GM19351 (cell line): ENCODE data around the gene KRT40.
"Not testable (repeated sequence)": the region's sequence is repeated elsewhere in the genome, so short reads cannot be mapped to it uniquely, and the experiment has no call there.

ENCODE experiments used
- ATAC-seq: cut with Tn5 transposase; IDR thresholded peaks from one replicate; pipeline ENCODE4 v1.9.1; 2021; ENCODE audit warnings: mild to moderate bottlenecking, moderate library complexity; ENCODE audit not compliant: unreplicated experiment

KRT40 gene

DNA sequence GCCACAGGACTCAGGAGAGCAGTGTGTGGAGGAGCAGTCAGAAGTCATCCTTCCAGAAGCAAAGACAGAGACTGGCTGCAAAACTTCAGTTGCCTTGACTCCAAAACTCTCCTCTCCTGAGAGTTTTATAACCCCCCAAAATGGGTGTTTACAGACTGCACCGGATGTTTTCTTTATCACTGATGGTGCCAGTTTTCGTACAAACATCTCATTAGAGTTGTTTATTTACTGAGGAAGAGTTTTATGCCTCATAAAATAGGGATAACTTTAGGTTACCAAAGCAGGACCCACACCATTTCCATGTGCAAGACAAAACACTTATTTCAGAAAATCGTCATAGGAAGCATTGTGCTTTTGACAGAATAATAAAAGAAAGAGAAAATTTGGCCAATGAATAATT is at the start of gene KRT40:
Gene KRT40 (minus strand): TSS at position 101 of the 400 bp plus-strand sequence. CDS start 53 bp downstream, at position 48.
- no peak for ATAC-seq

DNA sequence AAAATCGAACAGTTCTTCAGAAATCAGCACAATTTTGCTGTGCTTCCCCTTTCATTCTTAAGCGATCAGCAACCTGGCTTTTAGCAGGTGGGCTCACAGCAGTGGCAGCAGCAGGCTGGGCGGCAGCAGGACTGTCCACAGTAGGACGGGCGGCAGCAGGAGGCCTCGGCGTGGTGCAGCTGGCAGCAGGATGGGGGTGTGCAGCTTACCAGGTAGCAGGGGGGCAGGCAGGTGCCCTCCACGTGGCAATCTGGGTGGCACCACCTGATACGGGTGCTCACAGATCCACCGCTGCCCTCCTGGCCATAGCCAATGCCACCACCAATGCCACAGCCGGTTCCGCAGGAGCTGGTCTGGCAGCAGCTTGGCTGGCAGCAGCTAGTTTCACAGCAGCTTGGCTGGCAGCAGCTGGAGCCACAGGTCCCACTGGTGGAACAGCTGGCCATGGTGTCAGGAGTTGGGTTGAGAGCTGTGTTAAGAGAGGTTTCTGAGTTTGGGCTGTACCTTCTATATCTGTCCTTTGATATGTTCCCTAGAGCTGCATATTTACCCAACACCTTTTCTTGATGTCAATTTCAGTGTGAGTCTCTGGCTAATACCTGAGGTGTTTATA is 45.6 kb upstream of the KRT40 start, which contains the start of gene KRTAP1-4:
Gene KRTAP1-4 (minus strand): TSS at position 563 of the 613 bp plus-strand sequence. CDS start 117 bp downstream, at position 446.
- no peak for ATAC-seq

DNA sequence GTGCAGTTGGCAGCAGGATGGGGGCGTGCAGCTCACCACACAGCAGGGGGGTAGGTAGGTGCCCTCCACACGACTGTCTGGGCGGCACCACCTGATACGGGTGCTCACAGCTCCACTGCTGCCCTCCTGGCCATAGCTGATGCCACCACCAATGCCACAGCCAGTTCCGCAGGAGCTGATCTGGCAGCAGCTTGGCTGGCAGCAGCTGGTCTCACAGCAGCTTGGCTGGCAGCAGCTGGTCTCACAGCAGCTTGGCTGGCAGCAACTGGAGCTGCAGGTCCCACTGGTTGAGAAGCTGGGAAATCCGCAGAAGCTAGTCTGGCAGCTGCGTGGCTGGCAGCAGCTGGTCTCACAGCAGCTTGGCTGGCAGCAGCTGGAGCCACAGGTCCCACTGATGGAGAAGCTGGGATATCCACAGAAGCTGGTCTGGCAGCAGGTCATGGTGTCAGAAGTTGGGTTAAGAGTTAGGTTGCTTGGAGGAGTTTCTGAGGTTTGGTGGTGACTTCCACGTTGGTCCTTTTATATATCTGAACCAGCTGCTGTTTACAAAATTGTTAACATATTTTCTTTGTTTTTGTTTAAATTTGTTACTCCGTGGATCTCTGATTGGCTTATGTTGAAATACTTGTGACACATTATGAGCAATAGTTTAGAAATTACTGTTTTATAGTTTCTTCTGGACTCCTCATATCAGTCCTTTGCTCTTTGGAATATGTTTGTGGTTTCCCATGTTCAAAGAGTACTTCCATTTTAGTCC is 42.8 kb upstream of the KRT40 start, which contains the start of gene KRTAP1-5:
Gene KRTAP1-5 (minus strand): TSS at position 494 of the 757 bp plus-strand sequence. CDS start 53 bp downstream, at position 441.
- ATAC-seq, result no peak

DNA sequence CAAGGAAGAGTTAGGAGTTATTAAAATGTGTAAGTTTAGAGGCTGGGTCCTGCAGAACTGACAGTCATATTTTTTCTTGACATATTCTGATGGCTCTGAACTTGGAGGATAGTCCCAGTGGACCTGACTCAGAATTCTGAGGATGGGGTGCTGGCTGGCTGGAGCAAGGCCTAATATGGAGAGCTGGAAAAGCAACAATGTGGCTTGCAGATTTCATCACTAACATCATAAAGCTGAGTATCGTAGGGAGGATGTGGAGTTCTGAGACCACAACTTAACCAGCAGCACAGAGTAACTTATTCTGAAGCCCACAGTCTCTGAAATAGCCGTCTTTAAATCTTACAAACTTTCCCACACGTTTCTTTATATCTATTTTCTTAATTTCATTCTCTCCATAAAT is 40.6 kb upstream of the KRT40 start:
- ATAC-seq, result no peak

DNA sequence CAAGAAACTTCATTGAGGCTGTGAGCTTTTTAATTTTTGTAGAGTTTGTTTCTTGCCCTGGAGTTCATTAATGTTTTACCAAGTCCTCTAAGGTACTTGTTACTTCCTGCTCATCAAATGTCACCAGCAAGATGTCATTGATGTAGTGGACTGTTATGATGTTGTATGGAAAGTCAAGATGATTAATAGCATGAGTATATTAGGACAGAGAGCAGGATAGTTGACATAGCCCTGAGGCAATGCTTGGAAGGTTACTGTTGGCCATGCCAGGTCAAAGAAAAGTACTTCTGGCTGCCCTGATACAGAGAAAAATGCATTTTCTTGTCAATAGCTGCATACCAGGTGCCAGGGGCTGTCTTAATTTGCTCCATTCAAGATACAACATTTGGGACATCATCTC is 36.2 kb upstream of the KRT40 start:
- ATAC-seq, result no peak

DNA sequence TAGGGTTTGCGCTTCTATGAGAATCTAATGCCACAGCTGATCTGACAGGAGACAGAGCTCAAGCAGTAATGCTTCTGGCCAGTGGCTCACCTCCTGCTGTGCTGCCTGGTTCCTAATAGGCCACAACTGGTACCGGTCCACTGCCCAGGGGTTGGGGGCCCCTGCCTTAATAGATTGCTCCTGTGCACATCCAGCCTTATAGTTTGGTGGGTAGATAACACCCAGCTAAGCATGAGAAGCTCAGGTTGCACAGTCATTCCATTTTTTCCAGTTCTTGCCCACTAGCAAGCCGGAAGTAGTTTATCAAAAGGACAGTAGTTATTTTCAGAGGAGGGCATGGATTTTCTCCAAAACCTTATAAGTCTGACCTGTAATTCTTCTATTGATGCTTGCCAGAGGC is 35.3 kb upstream of the KRT40 start:
- no peak for ATAC-seq

DNA sequence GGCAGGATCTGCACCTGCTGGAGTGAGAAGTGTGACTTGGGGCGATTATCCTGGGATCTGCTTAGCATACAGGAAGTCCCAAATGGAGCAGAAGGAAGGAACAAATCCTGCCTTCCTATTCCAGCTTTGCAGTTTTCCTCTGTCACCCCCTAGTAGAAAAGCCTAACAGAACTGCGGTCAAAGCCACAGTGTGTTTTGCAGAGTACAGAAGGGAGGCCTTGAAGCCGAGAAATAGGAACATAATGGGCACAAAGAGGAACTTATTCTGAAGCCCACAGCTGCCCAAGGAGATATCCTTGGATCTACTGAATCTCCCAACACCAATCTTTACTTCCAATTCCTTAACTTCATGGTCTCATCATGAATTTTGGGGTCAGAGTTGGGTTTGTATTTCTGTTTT is 34.4 kb upstream of the KRT40 start:
- no peak for ATAC-seq

DNA sequence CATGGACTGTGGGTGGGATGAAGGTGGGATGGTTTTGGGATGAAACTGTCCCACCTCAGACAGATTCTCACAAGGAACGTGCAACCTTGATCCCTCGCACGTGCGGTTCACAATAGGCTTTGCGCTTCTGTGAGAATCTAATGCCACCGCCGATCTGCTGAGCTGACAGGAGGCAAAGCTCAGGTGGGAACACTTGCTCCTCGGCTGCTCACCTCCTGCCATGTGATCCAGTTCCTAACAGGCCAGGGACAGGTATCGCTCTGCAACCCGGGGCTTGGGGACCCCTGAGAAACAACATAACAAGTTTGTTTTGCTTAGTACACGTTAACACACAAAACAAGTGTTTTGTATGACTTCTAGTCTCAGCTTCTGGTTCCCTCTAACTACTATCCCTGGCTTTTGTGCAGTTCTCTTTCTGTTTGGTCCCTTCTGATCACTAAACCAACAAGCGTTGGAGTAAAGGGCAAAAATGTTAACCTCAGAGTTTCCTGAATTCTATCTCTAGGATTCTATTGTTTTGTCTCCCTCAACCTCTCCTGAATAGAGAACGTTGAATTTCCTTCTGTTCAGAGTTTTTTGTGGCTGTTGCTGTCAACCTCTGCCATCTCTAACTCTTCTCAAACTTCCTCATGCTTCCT is 32.6 kb upstream of the KRT40 start:
- no peak for ATAC-seq

DNA sequence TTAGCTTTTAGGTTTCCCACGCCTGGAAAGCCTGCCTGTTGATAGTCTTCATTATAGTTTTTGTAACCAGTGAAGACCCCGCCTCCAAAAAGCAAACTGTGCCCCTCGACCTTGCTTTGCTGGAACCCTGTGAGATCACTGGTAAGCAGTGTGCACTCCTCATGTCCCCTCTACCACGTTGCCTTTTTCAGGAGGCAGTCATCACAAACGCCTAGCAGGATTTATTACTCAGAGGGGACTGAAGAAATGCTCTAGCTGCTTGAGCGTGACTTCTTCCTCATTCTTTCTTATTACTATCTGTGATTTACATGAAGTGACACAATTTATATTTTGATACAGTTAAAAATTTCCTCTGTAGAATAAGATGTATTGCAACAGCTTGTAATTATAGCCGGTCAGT is 31.3 kb upstream of the KRT40 start:
- ATAC-seq, result no peak

DNA sequence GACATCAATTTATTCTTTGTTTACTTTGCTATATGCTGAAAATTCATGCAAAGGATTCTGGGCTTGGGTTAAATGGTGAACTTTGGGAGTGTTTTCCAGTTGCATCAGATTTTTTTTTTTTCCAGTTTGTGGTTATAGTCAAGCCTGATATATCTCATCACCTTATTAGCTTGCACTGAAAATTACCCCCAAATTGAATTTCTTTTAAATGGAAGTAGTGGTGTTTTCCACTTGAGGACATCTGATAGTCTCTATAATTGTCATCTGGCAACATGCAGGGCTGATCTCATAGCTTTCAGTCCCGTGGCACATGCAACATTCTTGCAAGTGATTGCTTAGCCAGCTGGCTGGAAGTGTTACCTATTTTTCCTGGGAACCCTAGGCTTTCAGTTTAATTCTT is 29.5 kb upstream of the KRT40 start:
- no peak for ATAC-seq

DNA sequence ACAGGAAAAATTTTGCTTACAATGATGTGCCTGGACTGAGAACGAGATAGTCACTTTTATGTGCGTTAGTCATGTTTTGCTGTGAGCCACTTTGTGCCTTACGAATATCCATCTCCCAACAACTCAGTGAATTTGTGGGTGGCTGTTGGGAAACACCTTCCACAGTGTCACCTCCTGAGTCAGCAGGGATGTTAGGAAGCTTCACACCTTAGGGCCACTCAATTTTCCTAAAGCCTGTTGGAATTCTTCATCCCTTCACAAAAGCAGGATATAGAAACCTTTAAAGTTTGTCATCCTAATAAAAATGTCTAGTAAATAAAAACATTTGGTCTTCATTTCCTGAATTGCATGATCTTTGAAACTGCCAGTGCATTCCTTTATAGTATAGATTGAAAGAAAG is 29.1 kb upstream of the KRT40 start:
- no peak for ATAC-seq

DNA sequence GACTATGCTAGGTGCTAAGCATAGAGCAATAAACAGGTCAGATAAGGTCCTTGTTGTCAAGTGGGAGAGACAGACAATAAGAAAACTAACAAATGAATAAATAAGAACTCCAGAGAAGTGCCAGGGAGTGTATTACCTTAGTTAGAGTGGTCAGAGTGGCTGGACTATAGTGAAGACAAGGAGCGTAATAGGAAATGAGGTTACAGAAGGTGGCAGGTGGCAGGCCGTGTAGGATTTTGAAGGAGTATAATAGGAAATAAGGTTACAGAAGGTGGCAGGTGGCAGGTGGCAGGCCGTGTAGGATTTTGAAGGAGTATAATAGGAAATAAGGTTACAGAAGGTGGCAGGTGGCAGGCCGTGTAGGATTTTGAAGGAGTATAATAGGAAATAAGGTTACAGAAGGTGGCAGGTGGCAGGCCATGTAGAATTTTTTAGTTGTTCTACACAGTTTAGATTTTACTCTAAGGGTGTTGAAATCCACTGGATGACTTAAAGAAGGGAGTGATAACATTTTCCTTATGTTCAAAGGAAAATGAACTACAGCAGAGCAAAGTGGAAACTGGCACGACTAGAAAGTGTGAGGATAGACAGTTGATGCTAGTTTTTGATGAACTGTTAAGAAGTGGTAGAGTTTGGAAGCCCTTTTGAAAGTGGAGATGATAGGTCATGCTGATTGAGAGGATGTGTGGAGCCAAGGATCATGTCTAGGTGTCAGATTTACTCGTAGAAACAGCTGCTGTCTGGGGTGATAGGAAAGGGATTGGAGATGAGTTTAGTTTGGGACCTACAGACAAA is 28.4 kb upstream of the KRT40 start:
- no peak for ATAC-seq

DNA sequence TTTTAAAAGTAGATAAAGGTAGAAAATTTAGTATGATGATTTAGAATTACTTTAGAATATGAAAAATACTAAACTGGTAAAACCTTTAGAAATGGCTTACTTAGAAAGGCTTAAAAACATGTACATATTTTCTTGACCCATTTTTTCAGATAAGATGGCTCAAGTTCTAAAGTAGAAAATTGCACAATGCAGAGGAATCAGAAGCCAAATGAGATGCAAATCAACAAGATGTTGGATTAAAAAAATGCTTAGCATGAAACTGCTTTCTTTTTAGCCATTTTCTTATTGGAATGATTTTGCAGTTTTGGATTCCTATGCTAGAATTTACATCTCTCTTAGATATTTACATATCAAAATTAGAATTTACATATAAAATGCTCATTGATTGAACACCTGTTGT is 26.3 kb upstream of the KRT40 start:
- ATAC-seq, result no peak

DNA sequence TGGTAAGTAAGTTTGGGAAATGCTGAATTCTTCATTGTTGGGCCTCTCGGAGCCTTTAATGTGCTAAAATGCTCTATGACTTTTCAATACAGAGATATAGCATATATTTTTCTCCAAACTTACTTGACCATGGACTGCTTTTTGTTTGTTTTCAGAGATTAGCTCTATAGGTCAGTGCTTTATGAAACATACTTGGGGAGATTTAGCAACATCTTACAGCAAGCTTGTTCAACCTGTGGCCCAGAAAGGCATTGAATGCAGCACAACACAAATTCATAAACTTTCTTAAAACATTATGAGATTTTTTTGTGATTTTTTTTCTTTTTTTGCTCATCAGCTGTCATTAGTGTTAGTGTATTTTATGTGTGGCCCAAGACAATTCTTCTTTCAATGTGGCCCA is 25.8 kb upstream of the KRT40 start:
- ATAC-seq, result no peak

DNA sequence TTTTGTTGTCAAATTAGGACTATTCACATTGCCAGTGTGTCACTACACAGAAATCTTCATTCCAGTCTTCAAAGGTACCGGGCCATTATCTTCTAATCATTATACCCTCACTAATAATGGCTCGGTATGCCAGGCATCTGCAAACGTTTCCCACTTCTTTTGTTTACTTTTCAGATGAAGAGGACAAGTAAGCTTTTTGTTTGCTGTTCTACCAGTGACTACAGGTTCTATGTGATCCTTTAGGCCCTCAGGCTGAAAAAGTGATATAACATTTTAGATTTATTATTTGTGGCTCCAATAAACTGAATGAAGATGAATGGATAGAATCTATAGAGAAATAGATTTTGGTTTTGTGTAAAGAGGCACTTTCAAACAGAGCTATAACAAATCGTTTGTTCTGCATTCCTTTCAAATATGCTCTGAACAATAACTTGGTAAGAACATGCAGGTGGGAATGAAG is 25.2 kb upstream of the KRT40 start:
- ATAC-seq, result no peak

DNA sequence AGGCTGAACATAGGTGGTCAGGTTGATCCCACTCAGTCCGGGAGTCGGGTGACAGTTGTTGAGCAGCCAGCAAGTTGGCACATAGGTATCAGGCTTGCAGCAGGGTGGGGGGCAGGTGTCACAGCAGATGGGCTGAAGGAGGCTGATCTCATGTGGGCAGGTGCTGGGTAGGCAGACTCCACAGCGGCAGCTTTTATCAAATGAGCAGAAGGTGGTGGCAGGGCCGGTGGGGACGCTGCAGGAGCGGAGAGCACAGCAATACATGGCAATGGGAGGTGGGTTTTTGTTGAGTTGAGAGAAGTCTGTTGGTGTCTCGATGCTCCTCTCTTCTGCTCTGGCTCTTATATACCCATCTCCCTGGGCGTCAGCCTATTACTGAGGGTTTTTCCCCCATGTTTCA is 24.7 kb upstream of the KRT40 start, which contains the start of gene KRTAP3-1:
Gene KRTAP3-1 (minus strand): TSS at position 318 of the 400 bp plus-strand sequence. CDS start 54 bp downstream, at position 264.
- no peak for ATAC-seq

DNA sequence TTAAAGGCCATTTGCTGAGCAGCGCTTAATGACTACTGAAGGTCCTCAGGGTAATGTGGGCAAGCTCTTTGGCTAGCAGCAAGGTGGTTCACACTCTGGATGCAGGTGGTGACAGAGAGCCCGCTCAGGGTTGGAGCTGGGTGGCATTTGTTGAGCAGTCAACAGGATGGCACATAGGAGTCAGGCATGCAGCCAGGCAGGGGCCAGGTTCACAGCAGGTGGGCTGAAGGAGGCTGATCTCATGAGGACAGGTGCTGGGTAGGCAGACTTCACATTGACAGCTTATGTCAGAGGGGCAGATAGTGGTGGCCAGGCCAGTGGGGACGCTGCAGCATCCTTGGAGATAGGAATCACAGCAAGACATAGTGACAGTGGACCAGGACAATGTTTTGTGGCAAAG is 20.3 kb upstream of the KRT40 start:
- ATAC-seq, result no peak

DNA sequence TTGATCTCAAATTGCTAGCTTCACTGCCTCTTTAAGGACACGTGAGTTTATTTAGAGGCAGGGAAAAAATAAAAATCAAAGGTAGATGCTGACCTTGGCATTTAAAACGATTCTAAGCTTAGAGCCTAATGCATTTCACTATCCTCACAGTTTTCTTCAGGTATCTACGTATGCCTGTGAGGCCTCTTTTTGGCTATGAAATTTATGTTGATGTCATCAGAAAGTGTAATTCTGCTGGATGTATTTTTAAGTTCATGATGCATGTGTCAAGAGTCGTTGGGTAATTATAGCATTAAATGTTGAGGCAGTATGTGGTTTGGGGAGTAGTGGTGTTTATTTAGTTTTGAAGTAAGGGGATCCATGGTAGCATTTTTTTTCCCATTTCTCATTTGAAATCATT is 19.8 kb upstream of the KRT40 start:
- no peak for ATAC-seq

DNA sequence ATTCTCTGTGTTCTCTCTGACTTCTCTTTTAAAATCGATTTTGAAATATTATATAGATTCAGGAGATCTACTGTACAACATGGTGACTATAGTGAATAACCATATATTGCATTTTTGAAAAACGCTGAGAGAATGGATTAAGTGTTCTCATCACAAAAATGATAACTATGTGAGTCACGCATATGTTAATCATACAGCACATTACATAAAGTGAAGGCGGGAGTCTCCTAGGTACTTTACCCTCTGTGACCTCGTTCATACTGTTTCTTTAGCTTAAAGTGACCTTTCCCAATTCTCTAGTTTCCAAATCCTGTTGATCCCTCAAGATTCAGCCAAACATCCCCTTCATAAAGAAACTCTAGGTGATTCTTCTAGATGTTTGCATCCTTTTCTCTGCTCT is 18.7 kb upstream of the KRT40 start:
- ATAC-seq, result no peak

DNA sequence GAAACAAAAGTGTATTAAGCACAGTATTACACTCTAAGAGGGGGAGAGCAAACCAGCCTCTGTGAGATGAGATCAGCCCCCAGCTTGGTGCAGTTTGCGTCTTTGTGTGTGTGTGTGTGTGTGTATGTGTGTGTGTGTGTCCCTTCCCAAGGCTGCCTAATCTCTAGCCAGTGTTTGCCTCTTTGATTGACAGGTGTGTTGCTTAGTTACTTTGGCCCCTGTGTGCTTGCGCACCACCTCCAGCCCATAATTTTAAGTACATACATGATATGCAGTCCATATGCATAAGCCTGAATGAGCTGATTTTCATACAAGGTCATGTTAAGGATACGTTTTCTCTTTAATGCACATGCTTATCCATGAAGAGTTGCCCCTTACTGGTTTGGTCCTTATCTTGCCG is 17.7 kb upstream of the KRT40 start:
- no peak for ATAC-seq

DNA sequence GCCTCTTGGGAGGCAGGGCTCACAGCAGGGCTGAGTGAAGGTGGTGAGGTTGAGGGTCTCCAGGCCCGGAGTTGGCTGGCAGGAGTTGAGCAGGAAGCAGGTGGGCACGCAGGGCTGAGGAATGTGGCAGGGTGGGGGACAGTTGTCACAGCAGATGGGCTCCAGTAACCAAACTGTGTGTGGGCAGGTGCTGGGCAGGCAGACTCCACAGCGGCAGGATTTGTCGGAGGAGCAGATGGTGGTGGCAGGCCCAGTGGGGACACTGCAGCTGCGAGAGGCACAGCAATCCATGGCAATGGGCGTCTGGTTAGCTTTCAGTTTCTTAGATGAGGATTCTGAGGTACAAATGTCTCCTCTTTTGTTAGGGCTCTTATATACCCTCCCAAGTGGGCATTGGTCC is 15.4 kb upstream of the KRT40 start, which contains the start of gene KRTAP3-2:
Gene KRTAP3-2 (minus strand): TSS at position 344 of the 400 bp plus-strand sequence. CDS start 53 bp downstream, at position 291.
- ATAC-seq, result not testable (repeated sequence)
